IgD-negative memory B cell (primary cell): ENCODE data around the gene PFKL. TPM values are rescaled to one million over a fixed set of nuclear protein-coding genes. Genes with fewer than 3 reads are reported as not detected.
"Not testable (repeated sequence)": the region's sequence is repeated elsewhere in the genome, so short reads cannot be mapped to it uniquely, and the experiment has no call there.

Source experiments
- H3K27ac Mint-ChIP-seq, 3 donors: one replicate each; pipeline ENCODE4 v1.8.0; 2020 to 2022; ENCODE audit warnings: mild to moderate bottlenecking in 3 of 3, mixed read lengths in 3 of 3, moderate library complexity in 1 of 3
- H3K27me3 Mint-ChIP-seq: one replicate; pipeline ENCODE4 v1.8.0; 2021; ENCODE audit warnings: mixed read lengths
- H3K36me3 Mint-ChIP-seq: one replicate; pipeline ENCODE4 v1.8.0; 2020; ENCODE audit warnings: mild to moderate bottlenecking, mixed read lengths
- H3K4me1 Mint-ChIP-seq, 3 donors: one replicate each; pipeline ENCODE4 v1.8.0; 2020 to 2022; ENCODE audit warnings: mixed read lengths in 3 of 3, mild to moderate bottlenecking in 1 of 3
- H3K4me3 Mint-ChIP-seq, 4 donors: one replicate each; pipeline ENCODE4 v1.8.0; 2020 to 2022; ENCODE audit warnings: mild to moderate bottlenecking in 4 of 4, mixed read lengths in 4 of 4, moderate library complexity in 3 of 4
- H3K9me3 Mint-ChIP-seq, 3 donors: one replicate each; pipeline ENCODE4 v1.8.0; 2020 to 2021; ENCODE audit warnings: mixed read lengths in 3 of 3, mild to moderate bottlenecking in 1 of 3
- polyA plus RNA-seq: library from polyadenylated mRNA; unstranded; fragments of 300-500 nt; fragmentation: Illumina TruSeq; gene quantifications from one replicate; pipeline ENCODE4 v1.2.3, GENCODE V29; 2021

Gene PFKL
- polyA plus RNA-seq, 1 donor from 2014 or later: 130 TPM

GRCh38 chr21:44330698-44331097, 30.8 kb downstream of the PFKL start:
- Mint-ChIP-seq H3K36me3 (no peaks in the 10 kb centered on the region), H3K4me3 (no peak overlapping the region), H3K4me1 (no peaks in the 10 kb centered on the region), H3K27ac (no peak overlapping the region), H3K9me3 (no peaks in the 10 kb centered on the region), H3K27me3 (no peaks in the 10 kb centered on the region)

GRCh38 chr21:44331209-44331608, 31.4 kb downstream of the PFKL start:
- Mint-ChIP-seq H3K27me3 (no peaks in the 10 kb centered on the region), H3K36me3 (no peaks in the 10 kb centered on the region), H3K27ac (peak overlapping the region in 1 of 3 donors; percentile 92), H3K9me3 (no peaks in the 10 kb centered on the region), H3K4me3 (no peak overlapping the region), H3K4me1 (no peaks in the 10 kb centered on the region)

- no peak overlapping the region for H3K4me3 Mint-ChIP-seq
- H3K27me3 Mint-ChIP-seq: no peaks in the 10 kb centered on the region
- H3K9me3 Mint-ChIP-seq: no peaks in the 10 kb centered on the region
- H3K36me3 Mint-ChIP-seq: no peaks in the 10 kb centered on the region
- H3K27ac Mint-ChIP-seq: peak overlapping the region in 1 of 3 donors; percentile 92
- H3K4me1 Mint-ChIP-seq: no peaks in the 10 kb centered on the region
Measured at GRCh38 chr21:44331650-44332307, 31.9 kb downstream of the PFKL start.

- no peaks in the 10 kb centered on the region for H3K27me3 Mint-ChIP-seq
- peak overlapping the region in 1 of 4 donors; percentile 45 for H3K4me3 Mint-ChIP-seq
- no peaks in the 10 kb centered on the region for H3K4me1 Mint-ChIP-seq
Measured at GRCh38 chr21:44332383-44332782, 32.5 kb downstream of the PFKL start.

GRCh38 chr21:44332965-44333364, 33.1 kb downstream of the PFKL start:
- no peaks in the 10 kb centered on the region for H3K9me3 Mint-ChIP-seq
- H3K4me3 Mint-ChIP-seq: peak overlapping the region in 1 of 4 donors; percentile 45
- H3K36me3 Mint-ChIP-seq: no peaks in the 10 kb centered on the region
- H3K27ac Mint-ChIP-seq: peak overlapping the region in 2 of 3 donors; percentile 65 to 90
- peaks cover 2 to 5% (median 4%) of the 10 kb centered on the region in 3 donors for H3K4me1 Mint-ChIP-seq
- no peaks in the 10 kb centered on the region for H3K27me3 Mint-ChIP-seq

More at GRCh38 chr21:44332383-44332782, 32.5 kb downstream of the PFKL start:
- H3K27ac Mint-ChIP-seq: peak overlapping the region in 2 of 3 donors; percentile 90 to 92
- no peaks in the 10 kb centered on the region for H3K9me3 Mint-ChIP-seq
- no peaks in the 10 kb centered on the region for H3K36me3 Mint-ChIP-seq

- Mint-ChIP-seq H3K4me3 (peak overlapping the region in 1 of 4 donors; percentile 13), H3K4me1 (peaks cover 3 to 5% (median 5%) of the 10 kb centered on the region in 3 donors), H3K36me3 (no peaks in the 10 kb centered on the region), H3K27me3 (no peaks in the 10 kb centered on the region), H3K9me3 (no peaks in the 10 kb centered on the region), H3K27ac (peak overlapping the region in 2 of 3 donors; percentile 65 to 90)
Measured at GRCh38 chr21:44333509-44334328, 33.9 kb downstream of the PFKL start.

- no peaks in the 10 kb centered on the region for H3K36me3 Mint-ChIP-seq
- no peaks in the 10 kb centered on the region for H3K9me3 Mint-ChIP-seq
Measured at GRCh38 chr21:44334329-44335030, 34.6 kb downstream of the PFKL start.

GRCh38 chr21:44335266-44336059, 35.6 kb downstream of the PFKL start:
- Mint-ChIP-seq H3K27me3 (no peaks in the 10 kb centered on the region), H3K4me1 (peaks cover 10 to 13% (median 12%) of the 10 kb centered on the region in 3 donors)

More at GRCh38 chr21:44334329-44335030, 34.6 kb downstream of the PFKL start:
- no peak overlapping the region for H3K4me3 Mint-ChIP-seq
- no peaks in the 10 kb centered on the region for H3K27me3 Mint-ChIP-seq
- peak overlapping the region in 1 of 3 donors; percentile 78 for H3K27ac Mint-ChIP-seq
- H3K4me1 Mint-ChIP-seq: peaks cover 3 to 8% (median 8%) of the 10 kb centered on the region in 3 donors

GRCh38 chr21:44337449-44337848, 37.6 kb downstream of the PFKL start:
- Mint-ChIP-seq H3K9me3 (no peaks in the 10 kb centered on the region), H3K27ac (peak overlapping the region in 2 of 3 donors; percentile 27 to 98), H3K4me3 (peak overlapping the region in 2 of 4 donors; percentile 72 to 95), H3K36me3 (no peaks in the 10 kb centered on the region), H3K27me3 (no peaks in the 10 kb centered on the region), H3K4me1 (peaks cover 10 to 17% (median 13%) of the 10 kb centered on the region in 3 donors)

More at GRCh38 chr21:44335266-44336059, 35.6 kb downstream of the PFKL start:
- Mint-ChIP-seq H3K4me3 (no peak overlapping the region), H3K36me3 (no peaks in the 10 kb centered on the region), H3K27ac (peak overlapping the region in 1 of 3 donors; percentile 78), H3K9me3 (no peaks in the 10 kb centered on the region)

- Mint-ChIP-seq H3K27me3 (no peaks in the 10 kb centered on the region), H3K36me3 (no peaks in the 10 kb centered on the region), H3K4me3 (peak overlapping the region in 3 of 4 donors; percentile 63 to 95 (median 72)), H3K4me1 (peaks cover 10 to 17% (median 13%) of the 10 kb centered on the region in 3 donors), H3K9me3 (no peaks in the 10 kb centered on the region), H3K27ac (peak overlapping the region; percentile 3 to 98 (median 89))
Measured at GRCh38 chr21:44337941-44338895, 38.4 kb downstream of the PFKL start.

GRCh38 chr21:44338971-44339910, 39.4 kb downstream of the PFKL start, which contains the start of gene CFAP410:
TSS of gene CFAP410 (minus strand) at chr21:44339390. CDS start at chr21:44339194, 196 bp downstream.
- Mint-ChIP-seq H3K36me3 (no peaks in the 10 kb centered on the region), H3K9me3 (no peaks in the 10 kb centered on the region), H3K4me1 (peaks cover 10 to 17% (median 13%) of the 10 kb centered on the region in 3 donors), H3K27ac (peak within 1 kb of the TSS; percentile 98 to 100 (median 98)), H3K4me3 (peak within 1 kb of the TSS; percentile 87 to 99 (median 94)), H3K27me3 (no peaks in the 10 kb centered on the region)

GRCh38 chr21:44341726-44342458, 42.0 kb downstream of the PFKL start:
- H3K27ac Mint-ChIP-seq: peak overlapping the region in 2 of 3 donors; percentile 35 to 59
- not testable (repeated sequence) for H3K36me3 Mint-ChIP-seq, H3K27me3 Mint-ChIP-seq, H3K9me3 Mint-ChIP-seq
- peak overlapping the region in 2 of 4 donors; percentile 51 to 99 for H3K4me3 Mint-ChIP-seq
- peaks cover 13 to 17% (median 13%) of the 10 kb centered on the region in 3 donors for H3K4me1 Mint-ChIP-seq
